Lower lobe of right lung (tissue), 2 donors: ENCODE results near the gene PRKD3. TPM values are rescaled to one million over a fixed set of nuclear protein-coding genes. Genes with fewer than 3 reads are reported as not detected.

Source experiments
- ATAC-seq, 2 donors: fragments of 200-7000 bp; cut with Tn5 transposase; one replicate each; pipeline ENCODE4 v1.9.1; 2020 to 2022; ENCODE audit warnings: mild to moderate bottlenecking in 2 of 2, moderate library complexity in 2 of 2
- DNase-seq: peaks from one replicate; pipeline ENCODE4 v3.0.0-alpha.2; 2020
- H3K27ac ChIP-seq: fragments of 200-600 bp; one replicate; pipeline ENCODE4 v1.8.0; 2022
- H3K27me3 ChIP-seq: fragments of 200-600 bp; one replicate; pipeline ENCODE4 v1.8.0; 2022; ENCODE audit warnings: low read depth
- H3K36me3 ChIP-seq: fragments of 200-600 bp; one replicate; pipeline ENCODE4 v1.8.0; 2022; ENCODE audit warnings: mild to moderate bottlenecking
- H3K4me1 ChIP-seq: fragments of 200-600 bp; one replicate; pipeline ENCODE4 v1.8.0; 2022
- H3K4me3 ChIP-seq: fragments of 200-600 bp; one replicate; pipeline ENCODE4 v1.8.0; 2022; ENCODE audit warnings: mild to moderate bottlenecking
- H3K9me3 ChIP-seq: fragments of 200-600 bp; one replicate; pipeline ENCODE4 v1.8.0; 2022
- CTCF ChIP-seq: fragments of 200-600 bp; IDR thresholded peaks from one replicate; pipeline ENCODE4 v1.8.0; 2022; ENCODE audit warnings: antibody characterized with exemption, mild to moderate bottlenecking
- intact Hi-C: fragments of 100-400 bp; cut with DNase I; formaldehyde crosslinking; loops from one replicate; pipeline ENCODE4 v1.11.0; 2022
- total RNA-seq: library from RNA; stranded (reverse); fragmentation: NEBNext Ultra II Directional; extraction: Animal tissue kit (Norgen Biotek cat#: 25700); gene quantifications from one replicate; pipeline ENCODE4 v1.2.1, GENCODE V29; 2021
- donor health status: DM: no; HTN: yes; CAD: no; lungs with severe emphysema.

PRKD3 gene
- total RNA-seq, 1 donor from 2014 or later: 39.3 TPM

- ATAC-seq (no peak), DNase-seq (no peak)
- no peaks in the 10 kb centered on the region for H3K27me3 ChIP-seq
- no peaks in the 10 kb centered on the region for H3K36me3 ChIP-seq
- intact Hi-C loops: no loop called here
- peaks cover 44% of the 10 kb centered on the region for H3K4me1 ChIP-seq
- no peak for TF ChIP-seq CTCF
- H3K4me3 ChIP-seq: peak overlapping the region; percentile 84
- H3K9me3 ChIP-seq: no peaks in the 10 kb centered on the region
- peak overlapping the region; percentile 89 for H3K27ac ChIP-seq
Observed at GRCh38 chr2:37325625-37326071, 1.0 kb upstream of the PRKD3 start.

- Histone ChIP-seq H3K4me1 (peaks cover 51% of the 10 kb centered on the region), H3K4me3 (peak overlapping the region; percentile 84), H3K27ac (peak overlapping the region; percentile 89), H3K36me3 (no peaks in the 10 kb centered on the region), H3K9me3 (no peaks in the 10 kb centered on the region), H3K27me3 (no peaks in the 10 kb centered on the region)
- ATAC-seq: no peak
- no peak for TF ChIP-seq CTCF
- intact Hi-C loops: no loop called here
- peak; percentile 90 for DNase-seq
Observed at GRCh38 chr2:37324536-37324785, 172 bp downstream of the PRKD3 start.

GRCh38 chr2:37323781-37324535, 675 bp downstream of the PRKD3 start:
- intact Hi-C loops: no loop called here
- ATAC-seq: peak; percentile 45 to 68
- no peak for TF ChIP-seq CTCF
- Histone ChIP-seq H3K9me3 (no peaks in the 10 kb centered on the region), H3K4me1 (peaks cover 56% of the 10 kb centered on the region), H3K36me3 (no peaks in the 10 kb centered on the region), H3K4me3 (peak overlapping the region; percentile 84), H3K27ac (peak overlapping the region; percentile 89), H3K27me3 (no peaks in the 10 kb centered on the region)
- DNase-seq: peak; percentile 58

DNA sequence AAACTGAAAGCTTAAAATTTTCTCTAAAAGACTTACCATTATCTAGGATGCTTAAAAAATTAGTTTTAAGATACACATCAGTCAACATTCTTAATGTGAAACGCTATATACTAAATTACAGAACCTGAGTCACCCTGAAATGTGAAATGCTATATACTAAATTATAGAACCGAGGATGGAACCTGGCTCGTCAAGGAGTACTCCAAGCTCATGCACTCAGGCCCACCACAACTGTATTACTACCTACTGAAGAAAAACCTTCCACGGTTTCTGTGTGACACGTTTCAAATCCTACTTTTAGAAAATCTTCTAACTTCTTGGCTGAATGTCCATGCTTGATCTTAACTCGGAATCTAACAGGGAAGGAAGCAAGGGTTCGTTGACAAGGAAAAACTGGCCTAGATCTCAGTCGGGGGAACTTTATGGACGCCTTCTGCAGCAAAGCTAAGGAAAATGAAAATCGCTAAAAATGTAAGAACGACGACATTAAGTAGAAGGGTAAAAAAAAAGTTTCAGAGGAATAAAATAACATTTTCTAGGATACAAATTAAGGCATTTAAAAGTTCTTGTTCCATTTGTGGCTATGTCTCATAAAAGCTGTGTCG, 1.4 kb downstream of the PRKD3 start:
- H3K27ac ChIP-seq: peak overlapping the region; percentile 89
- DNase-seq (no peak), ATAC-seq (no peak)
- H3K27me3 ChIP-seq: no peaks in the 10 kb centered on the region
- no peaks in the 10 kb centered on the region for H3K36me3 ChIP-seq
- no peak for TF ChIP-seq CTCF
- peaks cover 62% of the 10 kb centered on the region for H3K4me1 ChIP-seq
- H3K4me3 ChIP-seq: peak overlapping the region; percentile 84
- H3K9me3 ChIP-seq: no peaks in the 10 kb centered on the region
- intact Hi-C loops: no loop called here

DNA sequence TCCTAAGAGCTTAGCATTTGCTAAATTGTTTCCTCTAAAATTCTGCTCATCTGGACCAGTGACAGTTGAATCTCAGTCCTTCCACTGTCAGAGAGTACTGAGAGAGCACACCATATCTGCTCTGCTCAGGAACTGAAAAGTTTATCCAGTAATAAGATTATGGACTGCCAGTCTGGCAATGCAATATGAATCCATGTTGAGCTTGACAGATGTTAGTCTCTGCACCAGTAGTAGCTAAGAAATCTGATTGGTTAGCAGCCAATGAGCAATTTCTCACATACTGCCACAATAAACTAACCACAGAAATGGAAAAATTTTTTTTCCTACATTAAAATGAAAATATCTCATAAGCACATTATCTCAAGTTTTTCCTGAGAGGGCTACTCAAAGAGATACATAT, 2.3 kb downstream of the PRKD3 start:
- H3K36me3 ChIP-seq: no peaks in the 10 kb centered on the region
- no peak for TF ChIP-seq CTCF
- H3K4me3 ChIP-seq: peak overlapping the region; percentile 84
- H3K27me3 ChIP-seq: no peaks in the 10 kb centered on the region
- no peak for ATAC-seq
- no peak for DNase-seq
- H3K9me3 ChIP-seq: no peaks in the 10 kb centered on the region
- no peak overlapping the region for H3K27ac ChIP-seq
- peaks cover 71% of the 10 kb centered on the region for H3K4me1 ChIP-seq
- intact Hi-C loops: no loop called here
